CD14-positive monocyte (primary cell): ENCODE data around the gene PSTPIP2. TPM values are rescaled to one million over a fixed set of nuclear protein-coding genes. Genes with fewer than 3 reads are reported as not detected.

ENCODE experiments used
- DNase-seq, 3 donors: peaks; one replicate each; pipeline ENCODE4 v3.0.0-alpha.2; 2011 to 2022
- H2AFZ ChIP-seq: 2 replicates; pipeline ENCODE4 v1.6.0; 2012; ENCODE audit warnings: mild to moderate bottlenecking, low read depth, low read length, inconsistent platforms; ENCODE audit not compliant: insufficient read depth, poor library complexity, severe bottlenecking
- H3K27ac ChIP-seq, 2 donors: 1 replicate in 1 of 2; 2 replicates in 1 of 2; pipeline ENCODE4 v1.5.1; 2012 to 2013; ENCODE audit warnings: low read length in 2 of 2, control low read depth in 1 of 2, inconsistent platforms in 1 of 2, low read depth in 1 of 2, mild to moderate bottlenecking in 1 of 2
- H3K27me3 ChIP-seq, 2 donors: one replicate each; pipeline versions ENCODE4 v1.6.0 to v1.6.1; 2011 to 2013; ENCODE audit warnings: low read length in 2 of 2; ENCODE audit not compliant: control insufficient read depth in 2 of 2, insufficient read depth in 2 of 2
- H3K36me3 ChIP-seq, 2 donors: replicated peaks in 1 of 2; 1 replicate in 1 of 2; 2 replicates in 1 of 2; pipeline versions ENCODE4 v1.5.1 to v1.6.1; 2012 to 2013; ENCODE audit warnings: low read length in 2 of 2, control low read depth in 1 of 2, inconsistent platforms in 1 of 2, mild to moderate bottlenecking in 1 of 2; ENCODE audit not compliant: insufficient read depth in 2 of 2, control insufficient read depth in 1 of 2
- H3K4me1 ChIP-seq, 2 donors: 1 replicate in 1 of 2; 2 replicates in 1 of 2; pipeline versions ENCODE4 v1.5.1 to v1.6.1; 2012 to 2013; ENCODE audit warnings: low read length in 2 of 2, control low read depth in 1 of 2, inconsistent platforms in 1 of 2, mild to moderate bottlenecking in 1 of 2, moderate library complexity in 1 of 2; ENCODE audit not compliant: insufficient read depth in 2 of 2, control insufficient read depth in 1 of 2
- H3K4me2 ChIP-seq: replicated peaks from 2 replicates; pipeline ENCODE3; 2012; ENCODE audit warnings: low read length, moderate library complexity, mild to moderate bottlenecking; ENCODE audit not compliant: poor library complexity, severe bottlenecking; ENCODE audit errors: extremely low read depth
- H3K4me3 ChIP-seq, 3 experiments: fragments of 200-600 bp in 1 of 3; sonication (generic) in 1 of 3; replicated peaks in 1 of 3; 1 replicate in 2 of 3; 2 replicates in 1 of 3; pipeline ENCODE4 v1.5.1; 2011 to 2013; ENCODE audit warnings: low read length in 3 of 3, mild to moderate bottlenecking in 3 of 3, control low read depth in 2 of 3, low read depth in 2 of 3, inconsistent platforms in 1 of 3, moderate library complexity in 1 of 3
- H3K79me2 ChIP-seq: 2 replicates; pipeline ENCODE4 v1.6.0; 2012; ENCODE audit warnings: mild to moderate bottlenecking, control low read depth, inconsistent platforms, low read length, moderate library complexity; ENCODE audit not compliant: insufficient read depth
- H3K9ac ChIP-seq: 2 replicates; pipeline ENCODE4 v1.6.0; 2017; ENCODE audit warnings: low read length, mild to moderate bottlenecking; ENCODE audit not compliant: insufficient read depth, poor library complexity, severe bottlenecking
- H3K9me3 ChIP-seq, 2 donors: replicated peaks in 1 of 2; 1 replicate in 1 of 2; 2 replicates in 1 of 2; pipeline versions ENCODE4 v1.5.1 to v1.6.1; 2012 to 2013; ENCODE audit warnings: low read length in 2 of 2, control low read depth in 1 of 2; ENCODE audit not compliant: control insufficient read depth in 1 of 2, insufficient read depth in 1 of 2
- H4K20me1 ChIP-seq: 2 replicates; pipeline ENCODE4 v1.6.0; 2012; ENCODE audit warnings: mild to moderate bottlenecking, low read length, control low read depth, moderate library complexity; ENCODE audit not compliant: insufficient read depth
- H3K27ac Mint-ChIP-seq, 7 donors: one replicate each; pipeline ENCODE4 v1.8.0; 2020; ENCODE audit warnings: mild to moderate bottlenecking in 7 of 7, mixed read lengths in 7 of 7, moderate library complexity in 6 of 7, inconsistent platforms in 2 of 7
- H3K27me3 Mint-ChIP-seq, 3 donors: one replicate each; pipeline ENCODE4 v1.8.0; 2021 to 2022; ENCODE audit warnings: low read depth in 3 of 3, mild to moderate bottlenecking in 3 of 3, mixed read lengths in 3 of 3, moderate library complexity in 3 of 3, inconsistent platforms in 1 of 3
- H3K36me3 Mint-ChIP-seq, 2 donors: one replicate each; pipeline ENCODE4 v1.8.0; 2020; ENCODE audit warnings: mixed read lengths in 2 of 2, inconsistent platforms in 1 of 2, mild to moderate bottlenecking in 1 of 2
- H3K4me1 Mint-ChIP-seq: one replicate; pipeline ENCODE4 v1.8.0; 2020; ENCODE audit warnings: mild to moderate bottlenecking, mixed read lengths
- H3K4me3 Mint-ChIP-seq, 2 donors: one replicate each; pipeline ENCODE4 v1.8.0; 2020; ENCODE audit warnings: mild to moderate bottlenecking in 2 of 2, mixed read lengths in 2 of 2, moderate library complexity in 1 of 2
- H3K9me3 Mint-ChIP-seq, 7 donors: one replicate each; pipeline ENCODE4 v1.8.0; 2020 to 2022; ENCODE audit warnings: mixed read lengths in 7 of 7, mild to moderate bottlenecking in 6 of 7, moderate library complexity in 6 of 7, inconsistent platforms in 2 of 7
- CTCF ChIP-seq: fragments of 200-600 bp; IDR thresholded peaks from one replicate; pipeline ENCODE4 v1.8.0; 2022; ENCODE audit warnings: antibody characterized with exemption, mild to moderate bottlenecking
- WGBS: methylation state at CpG from one replicate; pipeline ENCODE4 v1.1.5; 2013; ENCODE audit warnings: missing lambda C conversion rate; ENCODE audit not compliant: insufficient coverage; 5-methylcytosine and 5-hydroxymethylcytosine counted together
- intact Hi-C, 2 donors: fragments of 100-400 bp; cut with micrococcal nuclease; formaldehyde crosslinking; loops; one replicate each; pipeline versions ENCODE4 v1.15.0 to v1.15.1; 2023
- polyA plus RNA-seq, 3 donors: library from polyadenylated mRNA; depleted of rRNA in 1 of 3; unstranded in 2 of 3; stranded (reverse) in 1 of 3; fragments of 300-500 nt in 2 of 3; fragments of >200 nt in 1 of 3; fragmentation: Illumina TruSeq in 2 of 3; gene quantifications; 1 replicate in 2 of 3; 2 replicates in 1 of 3; pipeline ENCODE4 v1.2.3, GENCODE V29; 2012 to 2021

PSTPIP2 gene
- polyA plus RNA-seq, 3 donors: 35.0 to 64.1 (median 42.3) TPM

GRCh38 chr18:46054956-46055837 is 16.9 kb downstream of the PSTPIP2 start:
- Histone ChIP-seq H3K27me3 (no peaks in the 10 kb centered on the region), H4K20me1 (peaks cover 84% of the 10 kb centered on the region), H3K27ac (peak overlapping the region in 1 of 2 donors; percentile 6), H3K4me3 (no peak overlapping the region), H3K9ac (no peak overlapping the region), H3K4me2 (no peak overlapping the region), H3K36me3 (no peaks in the 10 kb centered on the region), H2AFZ (no peak overlapping the region), H3K79me2 (peaks cover 93% of the 10 kb centered on the region), H3K4me1 (peaks cover 22 to 28% of the 10 kb centered on the region in 2 donors), H3K9me3 (no peaks in the 10 kb centered on the region)
- WGBS: 18% methylated on average over 3 of the region's 6 CpGs
- no peak for TF ChIP-seq CTCF
- peak overlapping the region in 1 of 2 donors; percentile 28 for H3K4me3 Mint-ChIP-seq
- no peak for DNase-seq
- H3K36me3 Mint-ChIP-seq: peaks cover 10 to 12% of the 10 kb centered on the region in 2 donors
- H3K9me3 Mint-ChIP-seq: peaks cover 0 to 1% (median 0%) of the 10 kb centered on the region in 7 donors
- H3K27me3 Mint-ChIP-seq: no peaks in the 10 kb centered on the region
- intact Hi-C loops: no loop called here
- peaks cover 48% of the 10 kb centered on the region for H3K4me1 Mint-ChIP-seq
- H3K27ac Mint-ChIP-seq: peak overlapping the region in 5 of 7 donors; percentile 17 to 85 (median 55)

GRCh38 chr18:46053368-46054095 is 18.5 kb downstream of the PSTPIP2 start:
- no peak for DNase-seq
- no peak overlapping the region for H3K4me3 Mint-ChIP-seq
- 80% methylated on average over 1 of the region's 6 CpGs for WGBS
- H3K4me1 Mint-ChIP-seq: peaks cover 53% of the 10 kb centered on the region
- H3K36me3 Mint-ChIP-seq: peaks cover 10 to 11% of the 10 kb centered on the region in 2 donors
- peak overlapping the region in 1 of 7 donors; percentile 11 for H3K27ac Mint-ChIP-seq
- H2AFZ ChIP-seq: no peak overlapping the region
- H3K9me3 Mint-ChIP-seq: peaks cover 0 to 1% (median 0%) of the 10 kb centered on the region in 7 donors
- no peaks in the 10 kb centered on the region for H3K36me3 ChIP-seq
- no peak overlapping the region for H3K4me3 ChIP-seq
- peaks cover 96% of the 10 kb centered on the region for H3K79me2 ChIP-seq
- H4K20me1 ChIP-seq: peaks cover 94% of the 10 kb centered on the region
- H3K9me3 ChIP-seq: no peaks in the 10 kb centered on the region
- intact Hi-C loops: no loop called here
- no peak overlapping the region for H3K9ac ChIP-seq
- no peaks in the 10 kb centered on the region for H3K27me3 Mint-ChIP-seq
- H3K4me1 ChIP-seq: peaks cover 22 to 27% of the 10 kb centered on the region in 2 donors
- no peak overlapping the region for H3K27ac ChIP-seq
- no peak for TF ChIP-seq CTCF
- no peaks in the 10 kb centered on the region for H3K27me3 ChIP-seq
- no peak overlapping the region for H3K4me2 ChIP-seq
